GM13976 (cell line): ENCODE results near the gene ABTB2.
A peak's percentile ranks its signal among the peaks of the same experiment; 100 is the strongest.

Source experiments
- DNase-seq: peaks from one replicate; pipeline ENCODE4 v3.0.0; 2012; ENCODE audit warnings: low spot score
- in situ Hi-C: fragments of 300-500 bp; cut with MboI; formaldehyde crosslinking; loops from one replicate; pipeline ENCODE4 v1.12.0; 2022; ENCODE audit warnings: low sequenced_read_pairs, mixed read lengths, inconsistent platforms; ENCODE audit not compliant: unreplicated experiment
- TF ChIP-seq, protein P1 (sequence below): IDR thresholded peaks from 2 replicates; pipeline ENCODE4 v1.5.1; 2012; ENCODE audit warnings: borderline replicate concordance, mild to moderate bottlenecking; ENCODE audit not compliant: insufficient read depth; ENCODE audit errors: extremely low read depth, missing control alignments, control extremely low read depth

Gene ABTB2

DNA sequence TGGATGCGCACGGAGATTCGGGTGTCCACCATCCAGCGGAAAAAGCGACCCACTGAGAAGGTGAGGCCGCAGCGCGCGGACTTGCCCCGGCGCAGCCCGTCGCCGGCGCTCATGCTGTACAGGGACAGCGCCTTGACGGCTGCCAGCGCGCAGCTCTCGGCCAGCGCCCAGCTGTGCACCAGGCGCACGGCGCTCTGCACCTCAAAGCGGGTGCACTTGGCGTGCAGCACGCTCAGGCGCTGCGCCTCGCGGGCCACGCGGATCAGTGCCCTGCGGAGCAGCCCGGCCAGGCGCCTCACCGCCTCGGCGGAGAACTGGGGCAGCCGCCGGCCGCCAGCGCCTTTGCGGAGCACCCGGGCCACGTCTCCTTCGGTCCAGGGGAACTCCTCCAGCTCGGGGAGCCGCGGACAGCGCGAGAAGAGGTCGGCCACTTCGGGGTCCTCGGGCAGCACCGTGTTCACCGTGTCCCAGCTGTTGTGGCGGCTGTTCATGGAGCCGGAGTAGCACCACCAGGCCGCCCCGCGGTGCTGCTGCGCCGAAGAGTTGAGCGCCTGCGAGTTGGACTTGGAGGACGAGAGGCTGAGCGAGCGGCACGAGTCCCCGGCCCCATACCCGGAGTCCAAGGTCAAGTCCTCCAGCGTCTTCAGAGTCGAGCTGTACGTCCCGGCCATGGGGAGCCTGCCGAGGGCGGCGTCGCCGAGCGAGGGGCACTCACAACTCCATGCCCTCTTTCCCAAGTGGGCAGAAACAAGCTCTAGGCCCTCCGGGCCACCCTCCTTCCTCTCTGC, 703 bp downstream of the ABTB2 start:
- peak; percentile 59 for DNase-seq
- TF ChIP-seq, protein P1, sequence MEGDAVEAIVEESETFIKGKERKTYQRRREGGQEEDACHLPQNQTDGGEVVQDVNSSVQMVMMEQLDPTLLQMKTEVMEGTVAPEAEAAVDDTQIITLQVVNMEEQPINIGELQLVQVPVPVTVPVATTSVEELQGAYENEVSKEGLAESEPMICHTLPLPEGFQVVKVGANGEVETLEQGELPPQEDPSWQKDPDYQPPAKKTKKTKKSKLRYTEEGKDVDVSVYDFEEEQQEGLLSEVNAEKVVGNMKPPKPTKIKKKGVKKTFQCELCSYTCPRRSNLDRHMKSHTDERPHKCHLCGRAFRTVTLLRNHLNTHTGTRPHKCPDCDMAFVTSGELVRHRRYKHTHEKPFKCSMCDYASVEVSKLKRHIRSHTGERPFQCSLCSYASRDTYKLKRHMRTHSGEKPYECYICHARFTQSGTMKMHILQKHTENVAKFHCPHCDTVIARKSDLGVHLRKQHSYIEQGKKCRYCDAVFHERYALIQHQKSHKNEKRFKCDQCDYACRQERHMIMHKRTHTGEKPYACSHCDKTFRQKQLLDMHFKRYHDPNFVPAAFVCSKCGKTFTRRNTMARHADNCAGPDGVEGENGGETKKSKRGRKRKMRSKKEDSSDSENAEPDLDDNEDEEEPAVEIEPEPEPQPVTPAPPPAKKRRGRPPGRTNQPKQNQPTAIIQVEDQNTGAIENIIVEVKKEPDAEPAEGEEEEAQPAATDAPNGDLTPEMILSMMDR = no peak
- in situ Hi-C loops = loop anchor here (5.0 to 10.0 kb wide), 2 partner anchors 172 to 360 kb away; no protein-coding TSS in a partner anchor

DNA sequence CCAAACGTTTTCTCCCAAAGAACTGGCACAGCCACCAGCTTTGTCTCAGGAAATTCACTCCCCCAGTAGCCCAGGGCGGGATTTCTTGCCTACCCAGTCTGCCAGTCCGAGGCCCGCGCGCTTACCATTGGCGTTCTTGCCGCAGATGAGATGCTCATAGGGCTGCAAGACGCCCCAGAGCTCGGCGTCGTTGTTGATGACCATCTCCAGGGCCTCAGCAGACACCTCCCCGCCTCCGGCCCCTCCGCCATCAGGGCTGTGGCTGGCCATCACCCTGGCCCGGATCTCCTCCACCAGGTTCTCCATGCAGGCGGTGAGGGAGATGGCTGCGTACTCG, 1.3 kb downstream of the ABTB2 start:
- TF ChIP-seq, protein P1 = no peak
- no peak for DNase-seq
- in situ Hi-C loops = loop anchor here (5.0 to 10.0 kb wide), 2 partner anchors 172 to 359 kb away; no protein-coding TSS in a partner anchor

DNA sequence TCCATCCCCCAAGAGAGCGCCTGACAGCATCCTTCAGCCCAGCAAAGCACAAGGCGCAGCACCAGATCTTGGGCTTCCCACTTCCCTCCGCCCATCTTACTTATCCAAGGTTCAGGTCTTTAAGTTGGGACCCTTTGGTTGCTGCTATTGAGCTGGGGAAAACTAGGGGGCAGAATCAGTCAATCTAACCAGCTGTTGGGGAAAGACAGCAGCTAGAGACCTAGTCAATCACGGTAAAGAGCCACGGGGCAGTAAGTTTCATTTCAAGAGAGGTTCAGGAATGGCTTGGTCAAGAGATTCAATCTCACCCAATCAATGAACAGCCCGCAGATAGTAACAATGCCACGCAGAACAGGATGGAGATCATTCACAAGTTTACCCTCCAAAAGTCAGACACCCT, 1.7 kb downstream of the ABTB2 start:
- no peak for DNase-seq

DNA sequence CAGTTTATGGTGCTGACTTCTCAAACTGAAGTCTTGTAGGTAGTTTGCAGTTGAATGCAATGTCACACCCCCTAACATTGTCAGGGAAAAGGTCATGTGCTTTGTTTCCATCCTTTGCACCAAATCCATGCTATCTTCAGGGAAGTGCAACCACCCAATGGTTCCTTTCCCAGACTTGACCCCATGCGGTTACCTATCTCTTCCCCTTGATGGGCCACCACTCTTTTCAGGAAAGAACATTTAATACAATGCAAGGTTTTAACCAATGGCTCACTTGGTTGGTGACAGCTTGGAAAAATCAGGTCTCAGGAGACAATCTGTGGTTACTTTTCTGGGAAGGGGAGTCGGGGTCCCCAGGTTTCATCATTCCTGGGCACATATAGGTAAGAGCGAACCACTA, 2.1 kb downstream of the ABTB2 start:
- no peak for DNase-seq
- TF ChIP-seq, protein P1 = no peak
- in situ Hi-C loops = loop anchor here (5.0 to 10.0 kb wide), 2 partner anchors 171 to 358 kb away; no protein-coding TSS in a partner anchor

More for the DNA sequence above, 1.7 kb downstream of the ABTB2 start:
- in situ Hi-C loops = loop anchor here (5.0 to 10.0 kb wide), 2 partner anchors 171 to 359 kb away; no protein-coding TSS in a partner anchor
- TF ChIP-seq, protein P1 = no peak

DNA sequence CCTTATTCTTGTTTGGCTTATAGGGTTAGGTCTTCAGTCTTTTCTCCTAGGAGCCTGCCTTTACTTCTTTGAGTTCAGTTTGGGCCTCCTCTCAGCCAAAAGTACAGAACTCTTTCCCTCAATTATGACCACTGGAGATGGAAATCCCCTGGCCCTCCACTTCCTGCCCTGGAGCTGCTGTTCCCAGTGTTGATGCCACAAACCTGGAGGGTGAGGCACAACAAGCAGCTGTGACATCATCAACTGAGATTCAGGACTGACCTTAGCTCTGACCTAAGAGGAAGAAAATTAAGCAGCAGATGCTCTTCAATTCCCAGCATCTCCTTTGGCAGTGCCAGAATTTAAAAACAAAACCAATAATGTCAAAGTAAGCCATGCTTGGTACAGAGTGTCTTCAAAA, 3.0 kb downstream of the ABTB2 start:
- in situ Hi-C loops = loop anchor here (5.0 to 10.0 kb wide), 2 partner anchors 170 to 357 kb away; no protein-coding TSS in a partner anchor

DNA sequence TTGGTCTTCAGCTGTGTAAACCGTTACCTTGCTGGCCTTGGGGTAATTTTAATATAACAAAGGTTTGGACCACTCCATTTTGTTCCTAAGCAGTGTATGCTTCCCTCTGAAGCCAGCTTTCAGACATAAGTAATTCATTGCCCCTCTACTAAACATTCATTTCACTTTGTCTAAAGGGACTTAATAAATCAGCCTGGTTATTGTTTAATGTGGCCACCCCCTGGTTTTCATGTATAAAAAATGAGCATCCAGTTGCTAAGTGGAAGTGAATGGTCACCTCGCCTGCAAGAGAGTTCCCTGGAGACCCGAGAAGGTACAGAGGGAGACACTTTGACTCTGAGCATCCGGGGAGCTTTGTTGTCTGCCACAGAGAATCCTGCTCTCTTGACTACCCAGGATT, 3.9 kb downstream of the ABTB2 start:
- DNase-seq = no peak
- in situ Hi-C loops = loop anchor here (10.0 kb wide), 1 partner anchor 169 kb away; no protein-coding TSS in a partner anchor
- TF ChIP-seq, protein P1 = no peak

More for the DNA sequence above, 3.0 kb downstream of the ABTB2 start:
- no peak for DNase-seq
- TF ChIP-seq, protein P1 = no peak
